HepG2 (cell line): ENCODE data around the gene AGRN. TPM values are rescaled to one million over a fixed set of nuclear protein-coding genes. Genes with fewer than 3 reads are reported as not detected.

Experiments
- ATAC-seq: fragments of 200-7000 bp; cut with Tn5 transposase; 3 replicates; pipeline ENCODE4 v1.9.1; 2020; ENCODE audit warnings: mild to moderate bottlenecking, moderate library complexity
- BruUV-seq: library from RNA; stranded (reverse); fragments of 400-500 nt; replicated peaks from 2 replicates; lab custom pipeline; 2021; lab: Mats Ljungman, UMichigan
- CTCF ChIA-PET: fragments of 300-600 bp; formaldehyde crosslinking; extraction: SDS; loops from one replicate; lab custom pipeline; 2021; ENCODE audit warnings: low total read pairs, inconsistent platforms, low intra/inter-chr PET ratio; lab: Yijun Ruan, JAX
- POLR2A ChIA-PET: fragments of 350-600 bp; sonication (Branson Sonifier 250); formaldehyde crosslinking; loops from one replicate; lab custom pipeline; 2020; ENCODE audit warnings: antibody characterized with exemption, inconsistent platforms; lab: Yijun Ruan, JAX
- DNase-seq: peaks from one replicate; pipeline ENCODE4 v3.0.0-alpha.2; 2015; ENCODE audit warnings: low spot score
- FAIRE-seq: peaks from 3 replicates; lab custom pipeline; 2011; peaks lifted over from hg19 to GRCh38; lab: Jason Lieb, UNC
- H2AFZ ChIP-seq: one replicate; pipeline ENCODE4 v1.6.1; 2011; ENCODE audit warnings: low read length, inconsistent platforms
- H3K27ac ChIP-seq: fragments of 300-600 bp; 3 replicates; pipeline ENCODE4 v1.8.0; 2011; ENCODE audit warnings: mixed run types, mild to moderate bottlenecking, mixed read lengths, low read length, inconsistent platforms; ENCODE audit not compliant: insufficient read depth; ENCODE audit errors: extremely low read length
- H3K27me3 ChIP-seq, 2 experiments: fragments of 200-600 bp in 1 of 2; 2 replicates in 1 of 2; 3 replicates in 1 of 2; pipeline versions ENCODE4 v1.6.0 to v1.8.0; 2011; ENCODE audit warnings: low read length in 2 of 2, mild to moderate bottlenecking in 2 of 2, moderate library complexity in 2 of 2, inconsistent platforms in 1 of 2; ENCODE audit not compliant: insufficient read depth in 2 of 2, control insufficient read depth in 1 of 2
- H3K36me3 ChIP-seq, 2 experiments: fragments of 200-600 bp in 1 of 2; replicated peaks in 1 of 2; 2 replicates in 1 of 2; 3 replicates in 1 of 2; pipeline versions ENCODE4 v1.5.1 to v1.8.0; 2011; ENCODE audit warnings: low read length in 2 of 2, inconsistent platforms in 1 of 2; ENCODE audit not compliant: insufficient read depth in 2 of 2, control insufficient read depth in 1 of 2
- H3K4me1 ChIP-seq: 2 replicates; pipeline ENCODE4 v1.5.1; 2012; ENCODE audit warnings: low read length, inconsistent platforms; ENCODE audit not compliant: insufficient read depth
- H3K4me2 ChIP-seq: 2 replicates; pipeline ENCODE4 v1.6.0; 2011; ENCODE audit warnings: low read depth, low read length, inconsistent platforms
- H3K4me3 ChIP-seq, 3 experiments: fragments of 200-600 bp in 1 of 3; sonication (generic), shearing (Covaris generic) in 1 of 3; replicated peaks in 1 of 3; 2 replicates each; pipeline ENCODE4 v1.5.1; 2011 to 2016; ENCODE audit warnings: low read length in 3 of 3, inconsistent platforms in 2 of 3, low read depth in 2 of 3, mild to moderate bottlenecking in 2 of 3, control low read depth in 1 of 3, mixed read lengths in 1 of 3; ENCODE audit not compliant: insufficient read depth in 1 of 3
- H3K79me2 ChIP-seq: one replicate; pipeline ENCODE4 v1.6.1; 2011; ENCODE audit warnings: low read length, inconsistent platforms; ENCODE audit not compliant: insufficient read depth
- H3K9ac ChIP-seq: 2 replicates; pipeline ENCODE4 v1.6.0; 2011; ENCODE audit warnings: mild to moderate bottlenecking, low read depth, low read length, inconsistent platforms; ENCODE audit not compliant: insufficient read depth
- H3K9me3 ChIP-seq: 2 replicates; pipeline ENCODE4 v1.5.1; 2012; ENCODE audit warnings: mild to moderate bottlenecking, low read length
- H4K20me1 ChIP-seq: 2 replicates; pipeline ENCODE4 v1.6.0; 2011; ENCODE audit warnings: inconsistent platforms, mild to moderate bottlenecking, low read length, moderate library complexity; ENCODE audit not compliant: insufficient read depth
- HIVEP1 ChIP-seq: sonication (generic); formaldehyde crosslinking; IDR thresholded peaks from 2 replicates; pipeline ENCODE4 v1.4.0; 2020; ENCODE audit warnings: mild to moderate bottlenecking, missing genetic modification reagents
- IRF9 ChIP-seq: sonication (generic); formaldehyde crosslinking; IDR thresholded peaks from 2 replicates; pipeline ENCODE4 v1.8.0; 2022; ENCODE audit warnings: missing genetic modification reagents, mild to moderate bottlenecking, borderline replicate concordance
- MAFK ChIP-seq, 2 experiments: IDR thresholded peaks in 1 of 2; conservative IDR thresholded peaks in 1 of 2; 2 replicates each; pipeline ENCODE4 v1.6.1; 2011; ENCODE audit warnings: improper control_type of control experiment in 2 of 2, low read length in 2 of 2
- NAIF1 ChIP-seq: sonication (generic); formaldehyde crosslinking; IDR thresholded peaks from 2 replicates; pipeline ENCODE4 v1.5.0; 2020; ENCODE audit warnings: mild to moderate bottlenecking, missing genetic modification reagents, borderline replicate concordance
- U2AF2 ChIP-seq: fragments of 200-400 bp; formaldehyde crosslinking; IDR thresholded peaks from 2 replicates; pipeline ENCODE4 v1.6.1; 2017; ENCODE audit warnings: low read depth, mild to moderate bottlenecking, low read length
- ZBED4 ChIP-seq: sonication (generic); formaldehyde crosslinking; IDR thresholded peaks from 2 replicates; pipeline ENCODE4 v1.4.0; 2020; ENCODE audit warnings: missing genetic modification reagents, borderline replicate concordance
- ZNF160 ChIP-seq: sonication (generic); formaldehyde crosslinking; IDR thresholded peaks from 2 replicates; pipeline ENCODE4 v1.8.0; 2022; ENCODE audit warnings: mild to moderate bottlenecking, inconsistent platforms, missing genetic modification reagents
- ZNF770 ChIP-seq: sonication (generic); formaldehyde crosslinking; IDR thresholded peaks from 2 replicates; pipeline ENCODE4 v1.5.0; 2020; ENCODE audit warnings: mild to moderate bottlenecking, missing genetic modification reagents
- ZSCAN9 ChIP-seq: IDR thresholded peaks from 2 replicates; pipeline ENCODE4 v1.6.1; 2016; ENCODE audit warnings: borderline replicate concordance
- WGBS: methylation state at CpG from one replicate; pipeline ENCODE4 v1.1.6; 2017; ENCODE audit warnings: low lambda C conversion rate; 5-methylcytosine and 5-hydroxymethylcytosine counted together
- in situ Hi-C: cut with HindIII; loops from 2 replicates; pipeline ENCODE4 v1.10.0; 2017; ENCODE audit warnings: low pct_unique_long_range_greater_than_20kb; ENCODE audit not compliant: extremely low pct_ligation_motif_present
- intact Hi-C: fragments of 100-400 bp; cut with micrococcal nuclease; formaldehyde crosslinking; loops from one replicate; pipeline ENCODE4 v1.10.0; 2022; ENCODE audit not compliant: unreplicated experiment
- polyA plus RNA-seq, 8 experiments: library from polyadenylated mRNA; depleted of rRNA in 3 of 8; stranded (reverse) in 7 of 8; unstranded in 1 of 8; fragments of >200 nt; fragmentation: Illumina TruSeq in 4 of 8; extraction: Trizol in 4 of 8; gene quantifications; 2 replicates each; pipeline versions ENCODE4 v1.2.1 to v1.2.3, GENCODE V29; 2011 to 2016; ENCODE audit warnings: low read depth in 4 of 8, missing spikeins in 1 of 8, mixed read lengths in 1 of 8; ENCODE audit not compliant: insufficient read depth in 1 of 8
- total RNA-seq, 5 experiments: library from RNA; depleted of rRNA; stranded (reverse); fragments of >200 nt; fragmentation: Illumina TruSeq; extraction: Trizol; gene quantifications; 2 replicates each; pipeline ENCODE4 v1.2.3, GENCODE V29; 2016; ENCODE audit warnings: low read depth in 1 of 5
- TF ChIP-seq, protein P1 (sequence below): sonication (generic); formaldehyde crosslinking; IDR thresholded peaks from 2 replicates; pipeline ENCODE4 v1.4.0; 2020; ENCODE audit warnings: missing genetic modification reagents

Gene AGRN
- total and polyA plus RNA-seq, 2 of the 13 experiments (the other 11 are each of a cell fraction or from before 2014, with no cell fraction given), result 29.8 to 65.2 TPM

- TF ChIP-seq ZBED4 (no peak), ZSCAN9 (no peak)
- TF ChIP-seq, all 625 proteins: peak for 0
These were observed 28.0 kb upstream of the AGRN start (continued) for GRCh38 chr1:991895-992294.

GRCh38 chr1:992362-992761 is 27.6 kb upstream of the AGRN start:
- Histone ChIP-seq H4K20me1 (peaks cover 4% of the 10 kb centered on the region; the same call in 1 of the 2 replicates), H3K9ac (no peak overlapping the region), H3K4me2 (no peak overlapping the region), H3K4me1 (peaks cover 26% of the 10 kb centered on the region), H3K79me2 (no peaks in the 10 kb centered on the region), H3K36me3 (no peaks in the 10 kb centered on the region), H2AFZ (no peak overlapping the region), H3K27ac (no peak overlapping the region), H3K27me3 (peaks cover 0 to 9% of the 10 kb centered on the region in 2 experiments; a peak in 2 of 5 replicates), H3K4me3 (no peak overlapping the region), H3K9me3 (peaks cover 6% of the 10 kb centered on the region)
- ATAC-seq (no peak), DNase-seq (no peak), FAIRE-seq (no peak)
- ChIA-PET POLR2A (no interaction called here), CTCF (no interaction called here)
- WGBS, result 77% methylated on average over 7 of the region's 7 CpGs
- no TSS peak for BruUV-seq
- no peak for TF ChIP-seq NAIF1 (CRISPR knock-in tag)
- TF ChIP-seq U2AF2, result no peak
- no peak for TF ChIP-seq ZNF770 (CRISPR knock-in tag)
- TF ChIP-seq HIVEP1 (CRISPR knock-in tag), result no peak
- no peak for TF ChIP-seq MAFK (conservative IDR thresholded peaks at IDR 0.05 in 1 of 2, IDR thresholded peaks at IDR 0.05 in 1 of 2; ENCODE audit: low read length in 2 of 2)
- TF ChIP-seq ZNF160 (CRISPR knock-in tag), result no peak
- TF ChIP-seq, protein P1, sequence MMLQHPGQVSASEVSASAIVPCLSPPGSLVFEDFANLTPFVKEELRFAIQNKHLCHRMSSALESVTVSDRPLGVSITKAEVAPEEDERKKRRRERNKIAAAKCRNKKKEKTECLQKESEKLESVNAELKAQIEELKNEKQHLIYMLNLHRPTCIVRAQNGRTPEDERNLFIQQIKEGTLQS (CRISPR knock-in tag), result no peak
- no peak for TF ChIP-seq IRF9
- in situ Hi-C loops, result no loop called here
- intact Hi-C loops, result no loop called here
